Measurements from ENCODE around the gene WIPF1.

The WIPF1 gene

DNA sequence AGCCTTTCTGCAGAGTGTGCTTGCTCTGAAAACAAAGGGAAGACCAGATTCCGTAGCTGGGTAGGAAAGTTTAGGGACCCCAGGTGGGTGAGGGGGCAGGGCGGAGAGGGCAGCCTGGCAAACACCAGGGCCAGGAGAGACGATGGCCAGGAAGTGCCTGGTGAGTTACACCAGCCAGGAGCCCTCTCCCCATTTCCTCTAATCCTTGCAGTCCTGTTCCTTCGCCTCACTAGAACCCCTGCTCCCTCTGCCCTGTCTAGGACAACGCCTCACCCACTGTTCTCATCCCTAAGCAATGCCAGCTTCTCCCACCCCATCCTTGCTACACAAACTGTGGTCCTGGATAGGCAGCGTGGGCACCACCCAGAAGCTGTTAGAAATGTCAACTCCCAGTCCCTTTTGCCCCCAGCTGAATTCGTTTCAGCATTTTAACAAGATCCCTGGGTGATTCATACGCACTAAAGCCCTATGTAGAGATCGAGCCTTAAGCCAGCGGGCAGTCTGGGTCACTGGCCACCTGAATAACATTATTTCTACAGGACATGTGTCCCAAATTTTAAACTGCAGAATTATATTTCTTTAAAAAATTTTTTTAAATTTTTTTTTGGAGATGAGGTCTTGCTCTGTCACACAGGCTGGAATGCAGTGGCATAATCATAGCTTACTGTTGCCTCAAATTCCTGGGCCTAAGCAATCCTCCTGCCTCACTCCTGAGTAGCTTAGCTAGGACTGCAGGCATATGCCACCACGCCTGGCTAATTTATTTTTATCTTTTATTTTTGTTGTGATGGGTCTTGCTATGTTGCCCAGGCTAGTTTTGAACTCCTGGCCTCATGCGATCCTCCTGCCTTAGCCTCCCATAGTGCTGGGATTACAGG, 10.9 kb downstream of the WIPF1 start:
- no peak for TF ChIP-seq POLR2A (IDR thresholded peaks at IDR 0.05; ENCODE audit: low read depth, low read length)
- no peak for DNase-seq (ENCODE audit: insufficient read length, low spot score)
- FAIRE-seq, result no peak

GRCh38 chr2:174585657-174586252, 11.8 kb downstream of the WIPF1 start:
- FAIRE-seq, result no peak
- DNase-seq (ENCODE audit: insufficient read length, low spot score), result no peak
- no peak for TF ChIP-seq POLR2A (IDR thresholded peaks at IDR 0.05; ENCODE audit: low read depth, low read length)

DNA sequence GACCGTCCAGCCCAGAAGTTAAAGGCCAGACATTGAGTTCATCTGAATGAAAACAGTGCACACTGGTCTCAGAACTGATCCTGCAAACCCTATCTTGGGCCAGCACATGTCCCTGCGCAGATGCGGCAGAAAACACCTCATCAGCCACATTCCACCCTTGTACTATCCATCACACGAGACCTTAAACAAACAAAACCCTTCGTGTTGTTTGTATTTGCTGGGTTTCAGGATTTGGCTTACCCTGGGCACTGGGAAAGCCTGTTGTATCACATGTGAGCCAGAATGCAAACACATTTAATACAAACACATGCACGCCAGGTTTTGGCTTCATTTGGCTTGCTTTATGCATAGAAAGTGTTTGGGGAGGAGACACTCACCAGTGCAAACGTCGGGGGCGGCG, 12.5 kb downstream of the WIPF1 start:
- no peak for DNase-seq (ENCODE audit: insufficient read length, low spot score)
- FAIRE-seq, result no peak
- TF ChIP-seq POLR2A (IDR thresholded peaks at IDR 0.05; ENCODE audit: low read depth, low read length), result no peak

GRCh38 chr2:174581491-174581890, 16.1 kb downstream of the WIPF1 start:
- FAIRE-seq, result no peak
- TF ChIP-seq POLR2A (IDR thresholded peaks at IDR 0.05; ENCODE audit: low read depth, low read length), result no peak
- DNase-seq (ENCODE audit: insufficient read length, low spot score), result no peak

DNA sequence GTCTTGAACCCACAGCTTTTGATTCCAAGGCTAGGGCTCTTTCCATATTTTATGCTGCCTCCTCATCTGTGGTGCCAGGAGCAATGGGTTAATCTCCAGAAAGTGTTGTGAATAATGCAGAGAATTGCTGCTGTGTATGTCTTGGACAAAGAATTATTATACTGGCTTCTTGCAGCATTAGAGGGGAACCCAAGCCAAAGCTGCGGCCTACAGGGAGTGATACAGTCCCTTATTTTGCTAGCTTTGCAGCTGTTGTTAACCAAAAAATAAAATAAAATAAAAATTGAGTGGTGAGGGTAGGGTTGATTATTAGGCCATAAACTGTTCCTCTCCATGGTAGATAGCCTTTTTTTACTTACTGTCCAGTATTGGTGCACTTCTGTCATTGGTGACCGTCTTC, 16.7 kb downstream of the WIPF1 start:
- FAIRE-seq (no peak), DNase-seq (ENCODE audit: insufficient read length, low spot score) (no peak)
- TF ChIP-seq POLR2A (IDR thresholded peaks at IDR 0.05; ENCODE audit: low read depth, low read length), result no peak

GRCh38 chr2:174577967-174578589, 19.5 kb downstream of the WIPF1 start:
- no peak for TF ChIP-seq POLR2A (IDR thresholded peaks at IDR 0.05; ENCODE audit: low read depth, low read length)
- DNase-seq (ENCODE audit: insufficient read length, low spot score), result no peak
- peak; percentile 48 for FAIRE-seq

DNA sequence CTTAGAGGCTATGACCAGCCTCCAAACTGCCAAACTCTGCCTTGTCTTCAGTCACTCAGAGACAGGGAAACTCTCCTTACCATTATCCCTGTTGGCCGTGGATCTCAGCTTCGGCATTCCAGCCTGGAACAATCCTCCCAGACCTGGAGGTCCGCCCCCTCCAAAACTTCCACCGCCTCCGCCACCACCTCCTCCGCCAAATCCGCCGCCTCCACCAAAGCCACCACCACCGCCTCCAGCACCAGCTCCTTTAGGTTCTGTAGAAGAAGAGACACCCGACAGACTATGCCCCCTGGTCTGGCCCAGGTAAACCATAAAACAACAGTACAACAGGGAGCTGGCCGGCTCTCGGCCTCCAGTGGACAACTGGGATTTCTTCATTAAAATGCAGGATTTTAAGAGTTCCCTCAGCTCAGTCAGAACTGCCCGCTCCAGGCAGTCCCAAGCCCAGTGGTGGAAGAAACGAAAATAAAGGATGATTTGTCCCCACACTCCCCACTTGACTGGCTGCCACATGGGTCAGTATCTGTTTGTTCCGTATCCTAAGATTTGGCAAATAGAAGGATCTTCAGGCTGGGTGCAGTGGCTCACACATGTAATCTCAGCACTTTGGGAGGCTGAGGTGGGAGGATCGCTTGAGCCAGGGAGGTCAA, 22.4 kb downstream of the WIPF1 start:
- no peak for TF ChIP-seq POLR2A (IDR thresholded peaks at IDR 0.05; ENCODE audit: low read depth, low read length)
- DNase-seq (ENCODE audit: insufficient read length, low spot score) (no peak), FAIRE-seq (no peak)

- FAIRE-seq (no peak), DNase-seq (ENCODE audit: insufficient read length, low spot score) (no peak)
- no peak for TF ChIP-seq POLR2A (IDR thresholded peaks at IDR 0.05; ENCODE audit: low read depth, low read length)
Observed at GRCh38 chr2:174574657-174575056, 22.9 kb downstream of the WIPF1 start.

DNA sequence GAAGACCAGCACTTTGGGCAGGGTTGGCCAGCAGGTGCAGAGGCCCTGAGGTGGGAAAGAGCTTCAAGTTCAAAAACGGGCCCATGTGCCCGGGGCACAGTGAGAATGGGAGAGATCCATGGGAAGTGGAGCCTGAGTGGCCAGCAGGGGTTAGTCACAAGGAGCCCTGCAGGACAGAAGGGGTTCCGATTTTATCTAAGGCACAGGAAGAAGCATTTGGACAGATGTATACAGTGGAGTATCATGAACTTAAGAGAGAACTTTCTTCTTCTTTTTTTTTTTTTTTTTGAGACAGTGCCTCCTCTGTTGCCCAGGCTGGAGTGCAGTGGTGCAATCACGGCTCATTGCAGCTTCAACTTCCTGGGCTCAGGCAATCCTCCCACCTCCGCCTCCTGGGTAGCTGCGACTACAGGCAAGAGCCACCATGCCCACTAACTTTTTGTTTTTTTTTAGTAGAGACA, 24.0 kb downstream of the WIPF1 start:
- no peak for FAIRE-seq
- no peak for TF ChIP-seq POLR2A (IDR thresholded peaks at IDR 0.05; ENCODE audit: low read depth, low read length)
- no peak for DNase-seq (ENCODE audit: insufficient read length, low spot score)

GRCh38 chr2:174572556-174572955, 25.0 kb downstream of the WIPF1 start:
- DNase-seq (ENCODE audit: insufficient read length, low spot score) (no peak), FAIRE-seq (no peak)
- TF ChIP-seq POLR2A (IDR thresholded peaks at IDR 0.05; ENCODE audit: low read depth, low read length), result no peak

DNA sequence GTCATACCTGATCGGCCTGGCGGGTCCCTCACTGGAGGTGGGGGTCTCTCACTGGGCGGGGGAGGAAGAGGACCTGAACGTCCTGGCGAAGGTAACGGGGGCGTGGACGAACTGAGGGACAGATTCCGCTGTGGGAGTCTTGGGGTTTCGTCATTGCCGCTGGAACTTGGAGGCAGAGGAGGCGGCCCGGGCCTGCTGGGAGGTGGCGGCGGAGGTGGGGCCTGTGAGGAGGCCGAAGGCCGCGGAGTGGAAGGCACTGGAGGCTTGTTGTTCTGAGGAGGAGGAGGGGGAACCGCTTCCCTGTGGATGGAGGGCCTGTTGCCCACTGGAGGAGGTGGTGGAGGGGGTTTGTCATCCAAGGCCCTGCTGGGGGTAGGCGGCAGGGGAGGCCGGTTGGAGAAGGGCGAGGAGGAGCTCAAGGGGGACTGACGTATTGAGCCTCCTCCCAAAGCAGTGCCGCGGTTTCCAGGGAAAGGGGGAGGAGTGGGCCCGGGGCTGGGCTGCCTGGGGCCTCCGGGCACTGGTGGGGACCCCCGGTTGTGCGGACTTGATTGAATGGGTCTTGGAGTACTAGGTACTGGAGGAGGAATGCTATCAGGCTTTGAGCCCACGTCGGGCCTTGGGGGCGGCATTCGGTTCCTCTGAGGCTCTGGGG, 25.8 kb downstream of the WIPF1 start:
- no peak for TF ChIP-seq POLR2A (IDR thresholded peaks at IDR 0.05; ENCODE audit: low read depth, low read length)
- DNase-seq (ENCODE audit: insufficient read length, low spot score) (no peak), FAIRE-seq (no peak)

GRCh38 chr2:174570318-174570958, 27.2 kb downstream of the WIPF1 start:
- no peak for DNase-seq (ENCODE audit: insufficient read length, low spot score)
- TF ChIP-seq POLR2A (IDR thresholded peaks at IDR 0.05; ENCODE audit: low read depth, low read length), result no peak
- no peak for FAIRE-seq

- FAIRE-seq (no peak), DNase-seq (ENCODE audit: insufficient read length, low spot score) (no peak)
- TF ChIP-seq POLR2A (IDR thresholded peaks at IDR 0.05; ENCODE audit: low read depth, low read length), result no peak
Observed at GRCh38 chr2:174569678-174570077, 27.9 kb downstream of the WIPF1 start.

Data from H54 (cell line).